ENCODE results near the gene TBC1D12.

- TF ChIP-seq CTCF (IDR thresholded peaks at IDR 0.05), result no peak
- no peak for TF ChIP-seq EZH2 (IDR thresholded peaks at IDR 0.05)
These were observed 143.9 kb downstream of the TBC1D12 start for GRCh38 chr10:94546049-94546900.

Measured in neural progenitor cell (in vitro differentiated cells).